Hematopoietic multipotent progenitor cell treated with erythropoietin and hydrocortisone succinate and interleukin-3 and kit ligand, for 17 days (in vitro differentiated cells): Measurements from ENCODE around the gene KMT2B.

Experiments used
- DNase-seq: peaks from one replicate; pipeline ENCODE4 v3.0.0-alpha.2; 2015; ENCODE audit warnings: low spot score

Gene KMT2B

DNA sequence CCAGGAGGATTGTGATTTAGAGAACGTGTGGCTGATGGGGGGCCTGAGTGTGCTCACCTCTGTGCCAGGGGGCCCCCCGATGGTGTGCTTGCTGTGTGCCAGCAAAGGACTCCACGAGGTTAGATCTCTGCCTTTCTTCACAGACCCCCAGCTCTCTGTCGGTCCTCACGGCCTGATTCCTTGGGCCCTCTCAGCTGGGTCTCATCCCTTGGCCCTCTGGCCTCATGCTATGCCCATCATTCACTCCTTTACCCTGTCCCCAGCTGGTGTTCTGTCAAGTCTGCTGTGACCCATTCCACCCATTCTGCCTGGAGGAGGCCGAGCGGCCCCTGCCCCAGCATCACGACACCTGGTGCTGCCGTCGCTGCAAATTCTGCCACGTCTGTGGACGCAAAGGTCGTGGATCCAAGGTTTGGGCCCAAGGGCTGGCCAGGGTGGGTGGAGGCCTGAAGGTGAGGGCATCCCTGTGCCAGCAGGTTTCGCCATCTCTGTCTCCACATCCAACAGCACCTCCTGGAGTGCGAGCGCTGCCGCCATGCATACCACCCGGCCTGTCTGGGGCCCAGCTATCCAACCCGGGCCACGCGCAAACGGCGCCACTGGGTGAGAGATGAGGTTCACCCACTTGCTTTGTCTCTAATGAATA, 7.5 kb downstream of the KMT2B start:
- no peak for DNase-seq

DNA sequence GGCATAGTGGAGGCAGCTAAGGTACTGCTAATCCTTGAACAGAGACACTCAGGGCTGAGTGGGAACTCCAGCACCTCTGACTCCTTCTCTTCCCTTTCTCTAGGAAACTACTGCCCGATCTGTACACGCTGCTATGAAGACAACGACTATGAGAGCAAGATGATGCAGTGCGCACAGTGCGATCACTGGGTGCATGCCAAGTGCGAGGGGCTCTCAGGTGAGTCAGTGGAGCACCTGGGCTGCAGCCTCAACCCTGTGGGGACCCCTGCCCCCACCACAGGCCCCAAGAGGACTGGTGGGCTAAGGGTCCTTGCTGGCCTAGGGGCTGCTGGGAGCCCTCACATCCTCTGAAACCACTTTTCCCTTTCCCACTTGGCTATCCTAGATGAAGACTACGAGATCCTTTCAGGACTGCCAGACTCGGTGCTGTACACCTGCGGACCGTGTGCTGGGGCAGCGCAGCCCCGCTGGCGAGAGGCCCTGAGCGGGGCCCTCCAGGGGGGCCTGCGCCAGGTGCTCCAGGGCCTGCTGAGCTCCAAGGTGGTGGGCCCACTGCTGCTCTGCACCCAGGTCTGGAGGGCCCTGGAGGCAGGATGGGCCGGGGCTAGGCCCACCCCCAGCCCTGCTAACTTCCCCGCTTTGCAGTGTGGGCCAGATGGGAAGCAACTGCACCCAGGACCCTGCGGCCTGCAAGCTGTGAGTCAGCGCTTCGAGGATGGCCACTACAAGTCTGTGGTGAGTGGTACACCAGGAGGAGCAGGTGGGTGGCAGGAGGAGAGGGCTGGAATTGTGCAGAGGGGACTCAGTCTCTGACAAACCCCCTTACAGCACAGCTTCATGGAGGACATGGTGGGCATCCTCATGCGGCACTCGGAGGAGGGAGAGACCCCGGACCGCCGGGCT, 9.5 kb downstream of the KMT2B start:
- DNase-seq, result no peak

DNA sequence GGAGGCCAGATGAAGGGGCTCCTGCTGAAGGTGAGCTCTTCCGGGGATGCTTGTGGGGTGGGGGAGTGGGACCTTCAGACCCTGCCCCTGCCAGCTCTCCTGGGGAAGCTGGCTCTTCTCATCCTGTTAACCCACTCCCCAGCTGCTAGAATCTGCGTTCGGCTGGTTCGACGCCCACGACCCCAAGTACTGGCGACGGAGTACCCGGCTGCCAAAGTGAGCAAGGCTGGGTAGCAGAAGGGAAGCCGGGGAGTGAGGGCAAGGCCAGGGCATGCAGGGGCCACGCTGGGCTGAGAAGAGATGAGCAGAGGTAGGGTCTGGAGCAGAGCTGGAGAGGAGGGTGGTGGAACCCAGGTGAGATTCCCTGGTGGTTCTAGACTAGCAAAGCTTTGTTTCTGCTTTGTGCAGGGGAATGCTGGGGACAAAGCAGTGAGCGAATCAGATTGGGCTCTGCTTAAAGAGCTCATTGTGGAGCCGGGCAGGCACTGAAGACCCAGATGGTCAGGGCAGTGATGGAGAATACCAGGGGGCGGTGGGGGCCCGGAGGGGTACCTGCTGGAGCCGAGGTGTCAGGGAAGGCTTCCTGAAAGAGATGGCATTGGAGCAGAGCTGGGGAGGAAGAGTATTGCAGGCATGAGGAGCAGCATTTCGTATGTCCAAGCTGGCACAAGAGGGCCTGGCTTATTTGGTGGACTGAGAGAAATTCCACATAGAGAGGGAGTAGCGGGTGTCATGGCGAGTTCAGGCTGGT, 10.3 kb downstream of the KMT2B start:
- DNase-seq, result no peak

DNA sequence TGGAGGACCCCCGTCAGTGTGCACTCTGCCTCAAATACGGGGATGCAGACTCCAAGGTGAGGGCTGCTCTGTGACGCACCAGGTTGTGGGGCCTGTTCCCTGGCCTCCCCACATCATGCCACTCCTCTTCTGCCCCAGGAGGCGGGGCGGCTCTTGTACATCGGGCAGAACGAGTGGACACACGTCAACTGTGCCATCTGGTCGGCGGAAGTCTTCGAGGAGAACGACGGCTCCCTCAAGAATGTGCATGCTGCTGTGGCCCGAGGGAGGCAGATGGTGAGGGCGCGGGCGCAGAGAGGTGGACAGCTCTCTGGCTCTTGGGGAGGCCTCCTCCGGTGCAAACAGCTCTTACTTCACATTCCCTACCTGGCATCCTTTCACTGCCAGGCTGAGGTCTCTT, 11.2 kb downstream of the KMT2B start:
- DNase-seq, result no peak

DNA sequence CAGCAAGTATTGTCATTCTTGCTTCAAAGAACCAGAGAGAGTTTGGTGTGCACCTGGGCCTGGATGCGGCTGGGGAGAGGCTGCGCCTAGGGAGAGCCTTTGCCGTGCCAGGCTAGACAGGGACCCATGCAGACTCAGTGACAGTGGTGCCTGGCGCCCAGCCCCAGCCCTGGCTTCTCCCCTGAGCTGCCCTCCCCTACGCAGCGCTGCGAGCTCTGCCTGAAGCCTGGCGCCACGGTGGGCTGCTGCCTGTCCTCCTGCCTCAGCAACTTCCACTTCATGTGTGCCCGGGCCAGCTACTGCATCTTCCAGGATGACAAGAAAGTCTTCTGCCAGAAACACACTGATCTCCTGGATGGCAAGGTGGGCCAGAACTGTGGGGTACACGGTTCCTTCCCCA, 12.0 kb downstream of the KMT2B start:
- no peak for DNase-seq

DNA sequence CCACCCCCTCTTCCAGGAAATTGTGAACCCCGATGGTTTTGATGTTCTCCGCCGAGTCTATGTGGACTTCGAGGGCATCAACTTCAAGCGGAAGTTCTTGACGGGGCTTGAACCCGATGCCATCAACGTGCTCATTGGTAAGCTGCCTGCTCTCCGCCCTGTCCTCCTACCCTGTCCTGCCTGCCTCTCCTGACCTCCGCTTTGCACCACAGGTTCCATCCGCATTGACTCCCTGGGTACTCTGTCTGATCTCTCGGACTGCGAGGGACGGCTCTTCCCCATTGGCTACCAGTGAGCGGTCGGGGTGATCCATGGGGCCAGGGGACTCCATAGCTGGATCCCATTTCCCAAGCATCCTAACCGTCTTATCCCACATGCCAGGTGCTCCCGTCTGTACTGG, 12.5 kb downstream of the KMT2B start:
- no peak for DNase-seq

DNA sequence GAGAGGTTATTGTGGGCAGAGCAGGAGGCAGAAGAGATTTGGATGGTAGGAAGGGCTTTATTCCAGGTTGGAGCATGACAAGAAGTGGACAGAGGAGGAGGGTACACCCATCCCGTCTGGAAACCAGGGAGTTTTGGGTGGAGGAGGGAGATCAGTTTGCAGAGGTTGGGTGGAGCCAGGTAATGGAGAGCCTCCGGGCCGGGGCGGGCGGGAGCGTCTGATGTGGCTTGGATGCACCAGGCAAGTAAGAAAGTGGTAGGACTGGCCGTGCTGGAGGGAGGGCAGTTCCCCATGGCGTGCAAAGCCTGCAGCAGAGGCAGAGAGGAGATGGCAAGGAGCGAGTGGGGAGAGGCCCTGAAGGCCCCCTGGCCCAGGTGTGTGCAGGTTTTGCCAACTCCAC, 13.6 kb downstream of the KMT2B start:
- DNase-seq, result no peak

DNA sequence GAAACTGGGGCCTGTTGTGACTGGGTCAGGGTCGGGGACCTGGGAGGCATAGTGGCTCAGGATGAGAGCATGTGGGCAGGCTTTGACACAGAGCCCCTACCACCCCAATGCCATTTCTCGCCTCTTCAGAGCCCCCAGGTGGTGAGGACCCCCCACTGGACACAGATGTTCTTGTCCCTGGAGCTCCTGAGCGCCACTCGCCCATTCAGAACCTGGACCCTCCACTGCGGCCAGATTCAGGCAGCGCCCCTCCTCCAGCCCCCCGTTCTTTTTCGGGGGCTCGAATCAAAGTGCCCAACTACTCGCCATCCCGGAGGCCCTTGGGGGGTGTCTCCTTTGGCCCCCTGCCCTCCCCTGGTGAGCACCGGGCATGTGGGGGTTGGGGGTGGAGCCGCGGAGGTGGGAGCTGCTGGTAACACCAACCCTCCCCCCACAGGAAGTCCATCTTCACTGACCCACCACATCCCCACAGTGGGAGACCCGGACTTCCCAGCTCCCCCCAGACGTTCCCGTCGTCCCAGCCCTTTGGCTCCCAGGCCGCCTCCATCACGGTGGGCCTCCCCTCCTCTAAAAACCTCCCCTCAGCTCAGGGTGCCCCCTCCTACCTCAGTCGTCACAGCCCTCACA, 14.1 kb downstream of the KMT2B start:
- no peak for DNase-seq

DNA sequence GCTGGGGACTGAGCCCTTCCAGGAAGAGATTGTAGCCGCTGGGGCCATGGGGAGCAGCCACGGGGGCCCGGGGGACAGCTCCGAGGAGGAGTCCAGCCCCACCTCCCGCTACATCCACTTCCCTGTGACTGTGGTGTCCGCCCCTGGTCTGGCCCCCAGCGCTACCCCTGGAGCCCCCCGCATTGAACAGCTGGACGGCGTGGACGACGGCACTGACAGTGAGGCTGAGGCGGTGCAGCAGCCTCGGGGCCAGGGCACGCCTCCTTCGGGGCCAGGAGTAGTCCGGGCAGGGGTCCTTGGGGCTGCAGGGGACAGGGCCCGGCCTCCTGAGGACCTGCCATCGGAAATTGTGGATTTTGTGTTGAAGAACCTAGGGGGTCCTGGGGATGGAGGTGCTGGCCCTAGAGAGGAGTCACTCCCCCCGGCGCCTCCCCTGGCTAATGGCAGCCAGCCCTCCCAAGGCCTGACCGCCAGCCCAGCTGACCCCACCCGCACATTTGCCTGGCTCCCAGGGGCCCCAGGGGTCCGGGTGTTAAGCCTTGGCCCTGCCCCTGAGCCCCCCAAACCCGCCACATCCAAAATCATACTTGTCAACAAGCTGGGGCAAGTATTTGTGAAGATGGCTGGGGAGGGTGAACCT, 14.9 kb downstream of the KMT2B start:
- DNase-seq, result no peak

DNA sequence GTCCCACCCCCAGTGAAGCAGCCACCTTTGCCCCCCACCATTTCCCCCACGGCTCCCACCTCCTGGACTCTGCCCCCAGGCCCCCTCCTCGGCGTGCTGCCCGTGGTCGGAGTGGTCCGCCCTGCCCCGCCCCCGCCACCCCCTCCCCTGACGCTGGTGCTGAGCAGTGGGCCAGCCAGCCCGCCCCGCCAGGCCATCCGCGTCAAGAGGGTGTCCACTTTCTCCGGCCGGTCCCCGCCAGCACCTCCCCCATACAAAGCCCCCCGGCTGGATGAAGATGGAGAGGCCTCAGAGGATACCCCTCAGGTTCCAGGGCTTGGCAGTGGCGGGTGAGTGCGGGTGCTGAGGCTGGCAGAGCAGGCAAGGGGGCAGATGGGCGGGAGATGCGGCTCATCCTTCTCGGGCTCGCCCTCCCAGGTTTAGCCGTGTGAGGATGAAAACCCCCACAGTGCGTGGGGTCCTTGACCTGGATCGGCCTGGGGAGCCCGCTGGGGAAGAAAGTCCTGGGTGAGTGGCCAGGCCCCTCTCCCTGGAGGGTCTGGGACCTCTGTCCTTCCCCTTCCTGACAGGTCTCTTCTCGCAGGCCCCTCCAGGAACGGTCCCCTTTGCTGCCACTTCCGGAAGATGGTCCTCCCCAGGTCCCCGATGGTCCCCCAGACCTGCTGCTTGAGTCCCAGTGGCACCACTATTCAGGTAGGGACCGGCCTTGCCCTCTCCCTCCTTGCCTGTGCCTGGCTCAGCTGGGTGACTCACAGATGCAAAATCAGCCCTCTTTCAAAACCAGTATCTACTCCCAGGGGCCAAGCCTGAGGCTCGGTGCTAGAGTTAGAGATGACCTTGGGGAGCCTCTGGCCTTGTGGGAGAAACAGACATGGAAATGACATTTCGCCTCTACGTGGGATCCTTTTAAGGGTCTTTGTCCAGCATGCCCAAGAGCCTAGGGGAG, 15.7 kb downstream of the KMT2B start:
- DNase-seq, result no peak

DNA sequence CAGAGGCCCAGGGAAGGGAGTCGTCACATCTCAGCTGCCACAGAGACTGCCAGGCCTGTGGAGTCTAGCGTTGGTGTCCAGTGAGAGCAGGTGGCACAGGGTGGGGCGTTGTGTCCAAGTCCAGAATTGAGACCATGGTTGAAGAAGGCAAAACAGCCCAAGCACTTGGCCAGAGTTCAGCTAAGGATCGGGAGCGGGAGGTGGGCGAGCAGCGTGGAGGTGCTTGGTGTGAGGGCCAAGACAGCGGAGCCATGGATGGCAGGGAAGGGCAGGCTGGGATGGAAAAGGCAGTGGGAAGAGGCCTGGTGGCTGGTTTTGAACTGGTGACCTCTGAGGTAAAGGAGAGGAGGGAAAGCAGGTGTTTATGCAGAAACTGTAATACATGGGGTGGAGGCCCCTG, 16.5 kb downstream of the KMT2B start:
- DNase-seq, result no peak

DNA sequence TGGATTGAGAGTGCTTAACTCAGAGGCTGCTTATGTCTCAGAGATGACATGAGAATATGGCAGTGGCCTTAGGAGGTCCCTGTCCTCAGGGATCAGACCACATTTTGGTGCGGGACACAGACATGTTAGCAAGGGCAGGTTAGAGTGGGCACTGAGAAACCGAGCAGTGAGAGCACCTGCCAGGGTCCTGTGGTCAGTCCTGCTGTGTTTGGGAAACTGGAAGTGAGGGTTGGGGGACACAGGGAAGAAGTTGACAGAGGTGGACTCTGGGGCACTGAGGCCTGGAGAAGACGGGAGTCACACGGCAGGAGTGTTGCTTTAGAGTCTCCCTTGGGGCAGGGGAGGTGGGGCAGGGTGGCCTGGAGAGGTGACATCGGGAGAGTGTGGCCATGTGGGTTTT, 17.1 kb downstream of the KMT2B start:
- no peak for DNase-seq

DNA sequence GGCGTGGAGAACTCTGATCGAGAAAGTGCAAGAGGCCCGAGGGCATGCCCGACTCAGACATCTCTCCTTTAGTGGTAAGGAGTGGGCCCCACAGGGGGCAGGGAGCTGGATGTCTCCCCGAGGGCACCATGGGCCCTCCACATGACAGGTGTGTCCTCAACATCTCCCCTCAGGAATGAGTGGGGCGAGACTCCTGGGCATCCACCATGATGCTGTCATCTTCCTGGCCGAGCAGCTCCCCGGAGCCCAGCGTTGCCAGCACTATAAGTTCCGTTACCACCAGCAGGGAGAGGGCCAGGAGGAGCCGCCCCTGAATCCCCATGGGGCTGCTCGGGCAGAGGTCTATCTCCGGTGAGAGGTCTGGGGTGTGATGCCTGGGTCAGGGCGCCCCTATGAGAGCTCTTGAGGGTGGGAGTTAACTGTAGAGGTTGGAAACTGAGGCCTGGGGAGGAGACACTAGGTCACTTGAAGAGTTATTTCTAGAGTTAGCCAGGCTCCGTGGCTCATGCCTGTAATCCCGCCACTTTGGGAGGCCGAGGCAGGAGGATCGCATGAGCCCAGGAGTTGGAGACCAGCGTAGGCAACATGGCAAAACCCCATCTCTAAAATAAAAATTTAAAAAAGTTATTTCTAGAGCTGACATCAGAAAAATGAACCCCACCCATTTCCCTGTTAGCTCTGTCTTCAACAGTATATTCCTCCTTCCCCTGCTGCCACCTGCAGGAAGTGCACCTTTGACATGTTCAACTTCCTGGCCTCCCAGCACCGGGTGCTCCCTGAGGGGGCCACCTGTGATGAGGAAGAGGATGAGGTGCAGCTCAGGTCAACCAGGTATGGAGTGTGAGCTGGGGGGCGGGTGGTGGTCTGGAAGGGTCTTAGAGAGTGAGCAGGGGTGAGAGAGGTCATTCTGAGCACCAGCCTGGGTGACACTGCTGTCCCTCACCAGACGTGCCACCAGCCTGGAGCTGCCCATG, 19.4 kb downstream of the KMT2B start:
- no peak for DNase-seq

DNA sequence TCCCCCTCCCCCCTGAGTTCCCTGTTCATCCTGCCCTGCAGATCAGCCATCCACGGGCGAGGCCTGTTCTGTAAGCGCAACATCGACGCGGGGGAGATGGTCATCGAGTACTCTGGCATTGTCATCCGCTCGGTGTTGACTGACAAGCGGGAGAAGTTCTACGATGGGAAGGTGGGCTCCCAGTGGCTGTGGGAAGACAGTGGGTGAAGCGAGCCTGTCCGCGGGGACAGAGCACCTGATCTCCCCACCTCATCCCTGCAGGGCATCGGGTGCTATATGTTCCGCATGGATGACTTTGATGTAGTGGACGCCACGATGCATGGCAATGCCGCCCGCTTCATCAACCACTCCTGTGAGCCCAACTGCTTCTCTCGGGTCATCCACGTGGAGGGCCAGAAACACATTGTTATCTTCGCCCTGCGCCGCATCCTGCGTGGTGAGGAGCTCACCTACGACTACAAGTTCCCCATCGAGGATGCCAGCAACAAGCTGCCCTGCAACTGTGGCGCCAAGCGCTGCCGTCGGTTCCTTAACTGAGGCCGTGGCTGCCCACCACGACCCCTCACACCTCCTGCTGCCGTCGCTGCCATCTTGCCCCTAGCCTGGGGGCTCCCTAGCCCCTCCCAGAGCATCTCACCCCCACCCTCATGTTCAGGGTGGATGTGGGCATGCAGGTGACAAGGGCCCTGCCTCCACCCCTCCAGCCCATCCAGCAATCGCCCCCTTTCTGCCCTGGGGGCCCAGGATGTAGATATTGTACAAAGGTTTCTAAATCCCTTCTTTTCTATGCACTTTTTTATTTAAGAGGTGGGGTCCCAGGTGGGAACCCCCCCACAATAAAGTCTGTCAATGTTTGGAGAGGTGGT, 20.5 kb downstream of the KMT2B start:
- no peak for DNase-seq

DNA sequence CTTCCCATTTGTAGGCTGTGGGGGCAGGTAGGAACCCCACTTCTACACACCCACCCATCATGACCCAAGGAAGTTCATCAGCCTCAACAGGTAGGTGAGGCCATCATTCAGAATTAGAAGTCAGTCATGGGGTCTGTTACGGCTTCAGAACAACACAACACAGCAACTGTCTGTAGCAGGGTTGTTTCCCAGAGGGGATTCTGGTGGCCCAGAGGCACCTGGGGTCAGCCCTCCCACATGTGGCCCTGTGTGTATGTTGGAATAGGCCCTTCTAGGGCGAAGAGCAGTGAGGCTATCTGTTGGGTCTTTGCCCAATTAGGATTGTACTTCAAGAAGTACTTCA, 21.1 kb downstream of the KMT2B start:
- DNase-seq, result no peak

DNA sequence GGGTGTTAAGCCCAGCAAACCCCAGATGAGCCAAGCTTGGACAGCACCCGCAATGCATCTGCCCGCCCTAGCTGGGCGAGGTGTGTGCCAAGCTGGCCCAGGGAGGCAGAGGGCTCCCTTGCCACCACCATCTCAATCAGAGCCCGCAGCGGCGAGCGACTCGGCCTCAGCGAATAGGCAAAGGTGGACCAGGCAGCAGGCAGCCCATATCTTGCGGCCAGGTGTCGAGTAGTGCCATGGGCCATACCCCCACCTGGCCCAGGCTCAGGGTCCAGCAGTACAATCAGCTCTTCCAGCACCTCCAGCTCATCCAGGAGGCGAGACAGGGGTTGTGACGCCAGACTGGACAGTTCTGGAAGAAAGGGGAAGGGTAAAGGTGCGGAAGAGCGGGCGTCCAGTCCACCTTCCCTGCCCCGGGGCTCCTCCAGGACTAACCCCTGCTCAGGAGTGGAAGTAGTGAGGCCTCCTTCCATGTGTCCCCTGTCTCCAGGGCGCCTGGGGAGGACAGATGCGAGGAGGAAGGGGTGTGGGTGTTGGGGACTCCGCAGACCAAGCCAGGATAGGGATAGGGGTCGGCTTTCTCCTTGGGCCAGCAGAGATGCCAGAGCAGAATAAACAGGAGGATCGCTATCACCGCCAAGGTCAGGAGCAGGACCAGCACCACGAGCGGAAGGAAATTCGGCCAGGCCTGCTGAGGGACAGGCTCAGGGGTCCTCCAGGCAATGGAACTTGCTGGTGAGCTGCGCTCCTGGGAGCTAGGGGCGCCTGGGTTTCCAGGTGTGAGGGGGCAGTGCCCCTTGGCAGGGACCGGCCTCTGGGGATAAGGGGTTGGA, 21.7 kb downstream of the KMT2B start:
- DNase-seq, result no peak

DNA sequence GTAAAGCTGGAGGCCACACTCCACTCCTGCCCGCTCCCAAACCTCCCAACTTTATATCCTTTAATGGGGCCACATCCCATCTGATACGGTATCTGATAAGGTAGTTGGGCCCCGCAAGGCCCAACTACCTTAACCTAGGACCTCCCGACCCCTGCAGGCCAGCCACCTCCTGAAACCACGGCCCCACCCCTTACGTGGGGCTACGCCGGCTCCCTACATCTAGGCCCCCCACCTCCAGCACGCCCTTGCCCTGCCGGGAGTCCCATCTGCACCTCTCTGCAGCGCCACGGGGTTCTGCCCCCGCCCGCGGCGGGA, 22.3 kb downstream of the KMT2B start:
- no peak for DNase-seq
